ENCODE results near the gene SRGAP2C. TPM values are rescaled to one million over a fixed set of nuclear protein-coding genes. Genes with fewer than 3 reads are reported as not detected.
"Not testable (repeated sequence)": the region's sequence is repeated elsewhere in the genome, so short reads cannot be mapped to it uniquely, and the experiment has no call there.

The SRGAP2C gene
- total RNA-seq, 4 donors from 2014 or later = 4.1 to 8.7 (median 6.6) TPM

GRCh38 chr1:121258134-121258533, 73.4 kb downstream of the SRGAP2C start:
- DNase-seq; H3K36me3 ChIP-seq; H3K4me3 ChIP-seq; H3K9me3 ChIP-seq; intact Hi-C loops (cut with DNase I; ENCODE audit: low total_unique reads); H3K27ac ChIP-seq; H3K27me3 ChIP-seq; H3K4me1 ChIP-seq; in situ Hi-C loops (cut with MboI; ENCODE audit: low pct_ligation_motif_present in 1 of 4, low pct_unique_long_range_greater_than_20kb in 1 of 4, low sequenced_read_pairs in 3 of 4): not testable (repeated sequence)
- WGBS, 2 donors (ENCODE audit: low coverage in 1 of 2) = 64% methylated on average over 1 of the region's 2 CpGs; no CpG with 5 or more reads in 1 of the 2 donors

- H3K36me3 ChIP-seq; H3K4me1 ChIP-seq; H3K4me3 ChIP-seq; in situ Hi-C loops (cut with MboI; ENCODE audit: low pct_ligation_motif_present in 1 of 4, low pct_unique_long_range_greater_than_20kb in 1 of 4, low sequenced_read_pairs in 3 of 4); DNase-seq; H3K9me3 ChIP-seq; intact Hi-C loops (cut with DNase I; ENCODE audit: low total_unique reads); H3K27me3 ChIP-seq; H3K27ac ChIP-seq: not testable (repeated sequence)
- WGBS, 2 donors (ENCODE audit: low coverage in 1 of 2) = 54 to 64% methylated on average over 2 of the region's 2 CpGs
Measured at GRCh38 chr1:121260205-121260604, 75.4 kb downstream of the SRGAP2C start.

GRCh38 chr1:121262163-121262562, 77.4 kb downstream of the SRGAP2C start:
- H3K36me3 ChIP-seq; H3K9me3 ChIP-seq; H3K27ac ChIP-seq; DNase-seq; in situ Hi-C loops (cut with MboI; ENCODE audit: low pct_ligation_motif_present in 1 of 4, low pct_unique_long_range_greater_than_20kb in 1 of 4, low sequenced_read_pairs in 3 of 4); H3K4me1 ChIP-seq; intact Hi-C loops (cut with DNase I; ENCODE audit: low total_unique reads); H3K4me3 ChIP-seq; H3K27me3 ChIP-seq: not testable (repeated sequence)
- WGBS, 2 donors (ENCODE audit: low coverage in 1 of 2) = 77% methylated on average over 2 of the region's 2 CpGs; no CpG with 5 or more reads in 1 of the 2 donors

GRCh38 chr1:121263789-121264244, 79.0 kb downstream of the SRGAP2C start:
- H3K9me3 ChIP-seq; DNase-seq; H3K27me3 ChIP-seq; in situ Hi-C loops (cut with MboI; ENCODE audit: low pct_ligation_motif_present in 1 of 4, low pct_unique_long_range_greater_than_20kb in 1 of 4, low sequenced_read_pairs in 3 of 4); intact Hi-C loops (cut with DNase I; ENCODE audit: low total_unique reads); H3K27ac ChIP-seq; H3K4me3 ChIP-seq; H3K36me3 ChIP-seq; H3K4me1 ChIP-seq: not testable (repeated sequence)
- no CpG with 5 or more reads among the region's 1 CpG for WGBS, 2 donors (ENCODE audit: low coverage in 1 of 2)

GRCh38 chr1:121267072-121267471, 82.3 kb downstream of the SRGAP2C start:
- DNase-seq; H3K4me3 ChIP-seq; H3K9me3 ChIP-seq; in situ Hi-C loops (cut with MboI; ENCODE audit: low pct_ligation_motif_present in 1 of 4, low pct_unique_long_range_greater_than_20kb in 1 of 4, low sequenced_read_pairs in 3 of 4); H3K36me3 ChIP-seq; H3K27me3 ChIP-seq; H3K27ac ChIP-seq; H3K4me1 ChIP-seq; intact Hi-C loops (cut with DNase I; ENCODE audit: low total_unique reads): not testable (repeated sequence)
- WGBS, 2 donors (ENCODE audit: low coverage in 1 of 2) = no CpG with 5 or more reads among the region's 4 CpGs

- no CpG with 5 or more reads among the region's 1 CpG for WGBS, 2 donors (ENCODE audit: low coverage in 1 of 2)
- H3K27me3 ChIP-seq; H3K4me3 ChIP-seq; in situ Hi-C loops (cut with MboI; ENCODE audit: low pct_ligation_motif_present in 1 of 4, low pct_unique_long_range_greater_than_20kb in 1 of 4, low sequenced_read_pairs in 3 of 4); intact Hi-C loops (cut with DNase I; ENCODE audit: low total_unique reads); H3K9me3 ChIP-seq; H3K4me1 ChIP-seq; H3K27ac ChIP-seq; DNase-seq; H3K36me3 ChIP-seq: not testable (repeated sequence)
Measured at GRCh38 chr1:121269309-121269708, 84.5 kb downstream of the SRGAP2C start.

GRCh38 chr1:121269973-121270372, 85.2 kb downstream of the SRGAP2C start:
- H3K36me3 ChIP-seq; H3K9me3 ChIP-seq; H3K27me3 ChIP-seq; H3K4me1 ChIP-seq; H3K27ac ChIP-seq; in situ Hi-C loops (cut with MboI; ENCODE audit: low pct_ligation_motif_present in 1 of 4, low pct_unique_long_range_greater_than_20kb in 1 of 4, low sequenced_read_pairs in 3 of 4); DNase-seq; intact Hi-C loops (cut with DNase I; ENCODE audit: low total_unique reads); H3K4me3 ChIP-seq: not testable (repeated sequence)
- WGBS, 2 donors (ENCODE audit: low coverage in 1 of 2) = no CpG with 5 or more reads among the region's 3 CpGs

GRCh38 chr1:121271143-121271715, 86.5 kb downstream of the SRGAP2C start:
- H3K9me3 ChIP-seq; H3K27me3 ChIP-seq; DNase-seq; intact Hi-C loops (cut with DNase I; ENCODE audit: low total_unique reads); H3K4me1 ChIP-seq; H3K4me3 ChIP-seq; H3K27ac ChIP-seq; in situ Hi-C loops (cut with MboI; ENCODE audit: low pct_ligation_motif_present in 1 of 4, low pct_unique_long_range_greater_than_20kb in 1 of 4, low sequenced_read_pairs in 3 of 4); H3K36me3 ChIP-seq: not testable (repeated sequence)
- 86% methylated on average over 2 of the region's 4 CpGs; no CpG with 5 or more reads in 1 of the 2 donors for WGBS, 2 donors (ENCODE audit: low coverage in 1 of 2)

GRCh38 chr1:121275435-121275834, 90.7 kb downstream of the SRGAP2C start:
- H3K4me1 ChIP-seq; intact Hi-C loops (cut with DNase I; ENCODE audit: low total_unique reads); H3K9me3 ChIP-seq; H3K27ac ChIP-seq; H3K27me3 ChIP-seq; H3K36me3 ChIP-seq; H3K4me3 ChIP-seq; DNase-seq; in situ Hi-C loops (cut with MboI; ENCODE audit: low pct_ligation_motif_present in 1 of 4, low pct_unique_long_range_greater_than_20kb in 1 of 4, low sequenced_read_pairs in 3 of 4): not testable (repeated sequence)
- WGBS, 2 donors (ENCODE audit: low coverage in 1 of 2) = 79% methylated on average over 2 of the region's 2 CpGs; no CpG with 5 or more reads in 1 of the 2 donors

GRCh38 chr1:121278202-121278601, 93.4 kb downstream of the SRGAP2C start:
- WGBS, 2 donors (ENCODE audit: low coverage in 1 of 2) = no CpG with 5 or more reads among the region's 3 CpGs
- H3K4me3 ChIP-seq; in situ Hi-C loops (cut with MboI; ENCODE audit: low pct_ligation_motif_present in 1 of 4, low pct_unique_long_range_greater_than_20kb in 1 of 4, low sequenced_read_pairs in 3 of 4); H3K27ac ChIP-seq; H3K9me3 ChIP-seq; H3K27me3 ChIP-seq; DNase-seq; H3K4me1 ChIP-seq; intact Hi-C loops (cut with DNase I; ENCODE audit: low total_unique reads); H3K36me3 ChIP-seq: not testable (repeated sequence)

- H3K27me3 ChIP-seq; H3K4me3 ChIP-seq; in situ Hi-C loops (cut with MboI; ENCODE audit: low pct_ligation_motif_present in 1 of 4, low pct_unique_long_range_greater_than_20kb in 1 of 4, low sequenced_read_pairs in 3 of 4); H3K9me3 ChIP-seq; H3K4me1 ChIP-seq; intact Hi-C loops (cut with DNase I; ENCODE audit: low total_unique reads); H3K27ac ChIP-seq; H3K36me3 ChIP-seq; DNase-seq: not testable (repeated sequence)
- 89% methylated on average over 4 of the region's 4 CpGs; no CpG with 5 or more reads in 1 of the 2 donors for WGBS, 2 donors (ENCODE audit: low coverage in 1 of 2)
Measured at GRCh38 chr1:121278777-121279547, 94.2 kb downstream of the SRGAP2C start.
